Stimulated activated CD8-positive, alpha-beta memory T cell treated with anti-CD3 and anti-CD28 coated beads, Interleukin-4, amount 100 ng/mL, for 1 hour (primary cell): ENCODE measurements around the gene TRUB2.
"Not testable (repeated sequence)": the region's sequence is repeated elsewhere in the genome, so short reads cannot be mapped to it uniquely, and the experiment has no call there.

Source experiments
- DNase-seq, 2 donors: peaks; one replicate each; pipeline ENCODE4 v3.0.0-alpha.2; 2020; ENCODE audit warnings: low read depth in 2 of 2, low spot score in 1 of 2

TRUB2 gene

DNA sequence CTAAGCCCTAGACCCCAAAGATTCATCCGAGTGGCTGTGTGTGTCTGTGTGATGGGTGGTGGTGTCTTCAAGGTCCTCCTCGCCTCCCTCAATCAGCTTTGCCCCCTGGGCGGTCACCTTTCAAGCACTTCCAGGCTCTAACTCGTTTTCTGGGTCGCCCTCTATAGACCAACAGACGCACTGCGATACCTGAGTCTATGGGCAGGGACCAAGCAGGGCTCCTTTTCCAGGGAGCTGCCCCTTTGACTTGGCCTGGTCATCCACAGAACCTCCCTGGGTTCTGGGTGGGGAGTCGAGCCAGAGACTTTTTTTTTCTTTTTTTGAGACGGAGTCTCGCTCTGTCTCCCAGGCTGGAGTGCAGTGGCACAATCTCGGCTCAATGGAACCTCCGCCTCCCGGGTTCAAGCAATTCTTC lies 19.2 kb upstream of the TRUB2 start:
- DNase-seq = peak; percentile 34 to 36

- DNase-seq = no peak
Observed at GRCh38 chr9:128340691-128341434, 18.6 kb upstream of the TRUB2 start.

- DNase-seq = peak; percentile 31 to 52
Observed at GRCh38 chr9:128339761-128340690, 17.8 kb upstream of the TRUB2 start, which contains the start of gene SLC27A4. Gene SLC27A4 (plus strand): TSS chr9:128340527. CDS start chr9:128343133, 2,606 bp downstream.

DNA sequence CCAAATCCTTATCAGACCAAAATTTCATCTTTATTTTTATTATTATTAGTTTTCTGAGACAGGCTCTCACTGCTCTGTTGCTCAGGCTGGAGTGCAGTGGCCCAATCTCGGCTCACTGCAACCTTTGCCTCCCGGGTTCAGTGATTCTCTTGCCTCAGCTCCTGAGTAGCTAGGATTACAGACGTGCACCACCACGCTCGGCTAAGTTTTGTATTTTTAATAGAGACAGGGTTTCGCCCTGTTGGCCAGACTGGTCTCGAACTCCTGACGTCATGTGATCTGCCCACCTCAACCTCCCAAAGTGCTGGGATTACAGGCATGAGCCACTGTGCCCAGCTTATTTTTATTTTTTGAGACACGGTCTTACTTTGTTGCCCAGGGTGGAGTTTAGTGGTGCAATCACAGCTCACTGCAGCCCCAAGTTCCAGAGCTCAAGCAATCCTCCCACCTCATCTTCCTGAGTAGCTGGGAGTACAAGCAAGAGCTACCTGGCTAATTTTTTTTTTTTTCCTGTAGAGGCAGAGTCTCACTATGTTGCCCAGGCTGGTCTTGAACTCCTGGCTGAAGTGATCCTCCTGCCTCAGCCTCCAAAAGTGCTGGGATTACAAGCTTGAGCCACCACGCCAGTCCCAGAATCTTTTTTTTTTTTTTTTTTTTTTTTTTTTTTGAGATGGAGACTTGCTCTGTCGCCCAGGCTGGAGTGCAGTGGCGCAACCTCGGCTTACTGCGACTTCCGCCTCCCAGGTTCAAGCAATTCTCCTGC lies 16.8 kb upstream of the TRUB2 start:
- DNase-seq = not testable (repeated sequence)

- no peak for DNase-seq
Observed at GRCh38 chr9:128337936-128338335, 15.7 kb upstream of the TRUB2 start.

DNA sequence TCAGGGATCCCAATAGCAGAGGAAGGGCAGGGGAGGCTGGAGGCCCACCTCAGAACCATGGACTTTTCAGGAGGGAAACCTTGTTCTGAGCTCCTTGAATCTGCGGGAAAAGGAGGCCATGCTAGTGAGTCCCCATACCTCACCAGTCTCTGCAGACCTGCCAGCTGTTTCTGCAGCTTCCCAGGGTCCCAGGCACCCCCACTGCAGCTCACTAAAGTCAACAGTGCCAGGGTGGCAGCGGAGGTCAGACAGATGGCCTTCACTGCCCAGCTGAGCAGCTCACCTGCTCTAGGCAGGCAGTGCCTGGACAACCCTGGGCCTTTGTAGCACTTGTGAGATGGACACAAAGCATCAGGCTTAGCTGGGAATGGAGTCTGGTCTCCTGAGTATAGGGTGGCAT lies 13.7 kb upstream of the TRUB2 start:
- DNase-seq = no peak

DNA sequence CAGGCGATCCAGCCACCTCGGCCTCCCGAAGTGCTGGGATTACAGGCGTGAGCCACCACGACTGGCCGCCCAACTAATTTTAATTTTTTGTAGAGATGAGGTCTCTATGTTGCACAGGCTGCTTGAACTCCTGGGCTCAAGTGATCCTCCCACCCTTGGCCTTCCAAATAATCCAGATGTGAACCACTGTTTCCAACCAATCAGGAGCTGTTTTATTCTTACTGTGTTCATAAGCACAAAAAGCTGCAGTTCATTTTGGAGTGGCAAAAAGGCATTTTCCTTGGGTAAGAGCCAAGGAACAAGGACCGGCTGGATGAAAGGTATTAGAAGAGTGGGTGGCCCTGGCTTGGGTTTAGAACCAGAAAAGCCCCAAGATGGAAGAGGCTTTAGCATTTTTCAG lies 12.9 kb upstream of the TRUB2 start:
- DNase-seq = no peak

DNA sequence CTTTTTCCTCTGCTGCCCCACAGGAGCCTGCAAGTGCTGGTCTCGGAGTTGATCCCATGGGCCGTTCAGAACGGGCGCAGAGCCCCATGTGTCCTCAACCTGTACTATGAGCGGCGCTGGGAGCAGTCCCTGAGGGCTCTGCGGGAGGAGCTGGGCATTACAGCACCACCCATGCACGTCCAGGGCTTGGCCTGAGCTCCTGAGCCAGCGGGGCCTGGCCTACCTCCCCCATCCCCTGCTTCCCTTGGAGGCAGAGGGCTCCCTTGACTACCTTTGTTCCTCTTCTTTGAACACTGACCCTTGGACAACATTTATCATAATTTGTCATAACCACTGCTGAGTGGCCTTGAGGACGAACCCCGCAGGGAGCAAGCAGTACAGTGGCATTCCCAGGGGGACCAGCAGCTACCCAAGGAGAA lies 11.2 kb upstream of the TRUB2 start:
- no peak for DNase-seq

GRCh38 chr9:128325629-128326028 lies 3.4 kb upstream of the TRUB2 start:
- DNase-seq = no peak

DNA sequence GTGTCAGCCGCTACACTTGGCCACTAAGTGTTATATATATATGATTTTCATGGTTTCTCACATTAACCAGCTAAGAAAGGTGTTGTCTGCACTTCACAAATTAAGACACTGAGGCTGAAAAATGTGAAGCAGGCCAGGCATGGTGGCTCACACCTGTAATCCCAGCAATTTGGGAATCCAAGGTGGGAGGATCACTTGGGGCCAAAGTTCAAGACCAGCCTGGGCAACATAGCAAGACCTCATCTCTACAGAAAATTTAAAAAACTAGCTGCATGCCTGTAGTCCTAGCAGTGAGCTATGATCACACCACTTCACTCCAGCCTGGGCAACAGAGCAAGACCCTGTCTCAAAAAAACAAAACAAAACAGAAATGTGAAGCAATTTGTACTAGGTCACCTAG lies 2.2 kb upstream of the TRUB2 start:
- no peak for DNase-seq

- DNase-seq = no peak
Observed at GRCh38 chr9:128323791-128324190, 1.5 kb upstream of the TRUB2 start.

GRCh38 chr9:128323212-128323730 lies 1.0 kb upstream of the TRUB2 start:
- no peak for DNase-seq

DNA sequence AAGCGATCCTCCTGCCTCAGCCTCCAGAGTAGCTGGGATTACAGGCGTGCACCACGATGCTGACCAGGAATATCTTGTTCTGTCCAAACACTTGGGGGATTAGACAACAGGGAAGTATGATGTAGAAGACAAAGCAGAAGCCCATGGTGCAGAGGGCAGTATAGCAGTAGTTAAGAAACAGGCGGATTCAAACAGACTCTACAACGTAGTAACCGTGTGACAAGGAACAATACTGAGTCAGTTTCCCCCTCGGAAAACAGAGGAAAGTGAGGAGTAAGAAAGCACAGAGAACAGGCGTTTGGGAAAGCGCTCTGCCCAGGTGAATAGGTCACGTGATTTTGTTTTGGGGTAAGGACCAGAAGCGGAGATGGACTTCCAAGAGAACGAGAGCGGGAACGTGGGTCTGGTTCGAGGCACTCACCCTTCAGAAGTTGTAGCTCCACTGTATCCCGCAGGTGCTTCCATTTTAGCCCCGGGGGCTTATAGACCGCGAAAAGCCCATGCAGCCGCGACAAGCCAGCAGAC lies 306 bp downstream of the TRUB2 start:
- no peak for DNase-seq

- no peak for DNase-seq
Observed at GRCh38 chr9:128321343-128321742, 904 bp downstream of the TRUB2 start.

DNA sequence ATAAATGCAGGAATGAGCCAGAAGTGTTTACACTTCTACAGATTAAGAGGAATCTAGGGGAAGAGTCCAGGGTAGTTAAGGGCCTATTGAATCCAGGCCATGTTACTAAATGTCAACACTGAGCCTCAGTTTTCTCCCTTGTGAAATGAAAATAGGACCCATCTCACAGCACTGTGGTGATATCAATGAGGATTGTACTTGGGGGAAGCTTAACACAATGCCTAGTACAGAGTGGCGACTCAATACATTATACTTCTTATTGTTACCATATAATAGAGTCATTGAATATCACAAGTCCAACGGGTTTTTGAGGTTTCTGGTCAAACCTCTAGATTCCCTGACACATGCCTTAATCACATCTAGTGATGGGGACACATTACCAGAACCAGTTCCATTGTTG lies 4.6 kb downstream of the TRUB2 start:
- DNase-seq = no peak

GRCh38 chr9:128316421-128316820 lies 5.8 kb downstream of the TRUB2 start:
- DNase-seq = no peak

DNA sequence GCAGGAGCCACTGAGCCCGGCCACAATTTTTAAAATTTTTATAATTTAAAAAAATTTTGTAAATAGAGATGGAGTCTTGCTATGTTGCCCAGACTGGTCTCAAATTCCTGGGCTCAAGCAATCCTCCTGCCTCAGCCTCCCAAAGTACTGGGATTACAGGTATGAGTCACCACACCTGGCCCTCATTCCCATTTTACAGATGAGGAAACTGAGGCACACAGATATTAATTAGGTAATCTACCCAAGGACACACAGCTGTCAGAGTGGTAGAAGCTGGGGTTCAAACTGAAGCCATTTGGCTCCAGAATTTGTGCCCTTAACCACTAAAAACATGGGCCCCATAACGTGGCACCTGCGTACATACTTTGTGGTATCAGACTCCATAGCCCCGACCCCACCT lies 7.5 kb downstream of the TRUB2 start:
- DNase-seq = no peak

DNA sequence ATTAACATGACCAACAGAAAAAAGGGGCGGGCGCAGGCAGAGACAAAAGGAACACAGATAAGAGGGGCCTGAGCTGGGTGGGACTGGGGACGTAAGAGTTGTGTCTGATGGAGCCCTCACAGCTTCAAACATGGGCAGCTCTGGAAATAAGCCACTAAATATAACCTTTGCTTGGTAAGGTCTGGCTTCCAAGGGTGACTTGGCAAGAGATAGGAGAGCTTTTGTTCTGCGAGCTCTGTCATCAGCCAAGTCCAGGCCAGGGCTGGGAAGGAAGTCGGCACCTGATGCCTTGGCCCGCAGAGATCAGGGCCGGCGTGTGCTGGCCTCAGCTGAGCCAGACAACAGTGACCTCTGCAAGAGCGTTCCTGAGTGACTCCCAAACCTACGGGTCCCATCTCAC lies 11.8 kb downstream of the TRUB2 start:
- DNase-seq = no peak

DNA sequence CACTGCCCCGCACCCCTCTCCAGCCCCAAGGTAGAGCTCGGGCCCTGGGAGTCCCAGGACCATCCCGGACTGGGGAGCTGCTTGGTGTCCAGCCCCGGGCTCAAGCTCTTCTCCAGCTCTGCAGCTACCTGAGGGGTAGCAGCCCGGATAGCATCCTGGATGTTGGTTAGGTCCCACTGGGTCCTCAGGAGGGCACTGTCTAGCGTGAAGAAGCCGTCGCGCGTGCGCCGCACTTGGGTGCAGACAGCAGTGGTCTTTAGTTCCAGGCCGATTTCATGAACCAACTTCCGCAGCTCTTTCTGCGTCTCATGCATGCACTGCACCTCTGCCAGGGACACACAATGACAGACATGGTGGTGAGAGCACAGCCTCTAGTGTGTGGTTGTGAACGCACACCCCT lies 12.7 kb downstream of the TRUB2 start:
- DNase-seq = no peak

GRCh38 chr9:128304971-128305288 lies 17.3 kb downstream of the TRUB2 start:
- DNase-seq = no peak
